Stomach (tissue), 4 donors: ENCODE data around the gene PPP1R36.

Experiments used
- CTCF ChIP-seq, 7 experiments: fragments of 450-650 bp in 4 of 7; fragments of 200-600 bp in 3 of 7; sonication (generic) in 3 of 7; IDR thresholded peaks; one replicate each; pipeline ENCODE4 v1.5.1; 2016 to 2019; ENCODE audit warnings: antibody characterized with exemption in 7 of 7, control low read depth in 2 of 7, mild to moderate bottlenecking in 1 of 7
- EP300 ChIP-seq: sonication (generic); formaldehyde crosslinking; IDR thresholded peaks from one replicate; pipeline ENCODE4 v1.6.1; 2017; ENCODE audit warnings: antibody characterized with exemption

- TF ChIP-seq CTCF (IDR thresholded peaks at IDR 0.05) (no peak), EP300 (no peak)
Measured at GRCh38 chr14:64502887-64503433, 46.8 kb upstream of the PPP1R36 start.
